Liver (tissue), 9 donors: ENCODE data around the gene MTMR12. TPM values are rescaled to one million over a fixed set of nuclear protein-coding genes. Genes with fewer than 3 reads are reported as not detected.
"Not testable (repeated sequence)": the region's sequence is repeated elsewhere in the genome, so short reads cannot be mapped to it uniquely, and the experiment has no call there.

ENCODE experiments used
- DNase-seq: peaks from one replicate; pipeline ENCODE4 v3.0.0-alpha.2; 2017; ENCODE audit warnings: low spot score
- H3K27ac ChIP-seq, 2 donors: one replicate each; pipeline ENCODE4 v1.7.0; 2013; ENCODE audit warnings: inconsistent platforms in 2 of 2, low read length in 2 of 2, control low read depth in 1 of 2, low read depth in 1 of 2, mild to moderate bottlenecking in 1 of 2
- H3K27me3 ChIP-seq, 4 donors: one replicate each; pipeline versions ENCODE4 v1.6.1 to v1.7.0; 2013; ENCODE audit warnings: low read length in 3 of 4, inconsistent platforms in 1 of 4, mild to moderate bottlenecking in 1 of 4, moderate library complexity in 1 of 4; ENCODE audit not compliant: control insufficient read depth in 4 of 4, insufficient read depth in 4 of 4
- H3K36me3 ChIP-seq, 4 donors: one replicate each; pipeline versions ENCODE4 v1.6.1 to v1.7.0; 2013; ENCODE audit warnings: low read length in 3 of 4, mild to moderate bottlenecking in 3 of 4, low read depth in 1 of 4, moderate library complexity in 1 of 4; ENCODE audit not compliant: control insufficient read depth in 4 of 4, insufficient read depth in 3 of 4
- H3K4me1 ChIP-seq, 4 donors: one replicate each; pipeline versions ENCODE4 v1.6.1 to v1.7.0; 2013; ENCODE audit warnings: low read length in 3 of 4, mild to moderate bottlenecking in 3 of 4, moderate library complexity in 1 of 4; ENCODE audit not compliant: control insufficient read depth in 4 of 4, insufficient read depth in 4 of 4
- H3K4me3 ChIP-seq, 3 donors: one replicate each; pipeline versions ENCODE4 v1.6.1 to v1.7.0; 2013; ENCODE audit warnings: low read length in 3 of 3, control low read depth in 1 of 3, low read depth in 1 of 3, mild to moderate bottlenecking in 1 of 3
- H3K9ac ChIP-seq, 2 donors: one replicate each; pipeline ENCODE4 v1.7.0; 2013; ENCODE audit warnings: low read length in 2 of 2, mild to moderate bottlenecking in 2 of 2, moderate library complexity in 2 of 2, control low read depth in 1 of 2, low read depth in 1 of 2
- H3K9me3 ChIP-seq, 4 donors: one replicate each; pipeline versions ENCODE4 v1.6.1 to v1.7.0; 2013; ENCODE audit warnings: low read length in 3 of 4; ENCODE audit not compliant: control insufficient read depth in 4 of 4
- CTCF ChIP-seq: fragments of 150-350 bp; IDR thresholded peaks from 2 replicates; pipeline ENCODE4 v1.5.1; 2017; ENCODE audit warnings: improper control_type of control experiment, low read depth, low read length; ENCODE audit not compliant: missing input control
- EGR1 ChIP-seq, 2 donors: IDR thresholded peaks; 2 replicates each; pipeline ENCODE4 v1.6.1; 2016 to 2018; ENCODE audit warnings: antibody characterized with exemption in 2 of 2, low read depth in 2 of 2
- FOXA1 ChIP-seq: IDR thresholded peaks from 2 replicates; pipeline ENCODE4 v1.6.1; 2016; ENCODE audit warnings: antibody characterized with exemption
- FOXA2 ChIP-seq: IDR thresholded peaks from 2 replicates; pipeline ENCODE4 v1.6.1; 2016; ENCODE audit warnings: antibody characterized with exemption
- GABPA ChIP-seq, 2 donors: IDR thresholded peaks in 1 of 2; conservative IDR thresholded peaks in 1 of 2; 2 replicates each; pipeline ENCODE4 v1.6.1; 2016; ENCODE audit warnings: antibody characterized with exemption in 2 of 2, mild to moderate bottlenecking in 1 of 2, moderate library complexity in 1 of 2
- HNF4A ChIP-seq, 2 donors: conservative IDR thresholded peaks; 2 replicates each; pipeline ENCODE4 v1.6.1; 2016; ENCODE audit warnings: antibody characterized with exemption in 2 of 2, mild to moderate bottlenecking in 2 of 2
- HNF4G ChIP-seq: IDR thresholded peaks from 2 replicates; pipeline ENCODE4 v1.6.1; 2016; ENCODE audit warnings: antibody characterized with exemption
- JUND ChIP-seq, 2 donors: IDR thresholded peaks; 2 replicates each; pipeline ENCODE4 v1.6.1; 2016; ENCODE audit warnings: antibody characterized with exemption in 2 of 2
- NR2F2 ChIP-seq: IDR thresholded peaks from 2 replicates; pipeline ENCODE4 v1.6.1; 2016; ENCODE audit warnings: antibody characterized with exemption
- RAD21 ChIP-seq, 2 donors: IDR thresholded peaks; 2 replicates each; pipeline ENCODE4 v1.6.1; 2016; ENCODE audit warnings: antibody characterized with exemption in 2 of 2, mild to moderate bottlenecking in 2 of 2
- REST ChIP-seq: IDR thresholded peaks from 2 replicates; pipeline ENCODE4 v1.6.1; 2016; ENCODE audit warnings: antibody characterized with exemption, mild to moderate bottlenecking
- RXRA ChIP-seq, 2 donors: IDR thresholded peaks; 2 replicates each; pipeline ENCODE4 v1.6.1; 2017 to 2018; ENCODE audit warnings: antibody characterized with exemption in 2 of 2, mild to moderate bottlenecking in 1 of 2
- SP1 ChIP-seq: IDR thresholded peaks from 2 replicates; pipeline ENCODE4 v1.6.1; 2018; ENCODE audit warnings: antibody characterized with exemption, mild to moderate bottlenecking
- TAF1 ChIP-seq: conservative IDR thresholded peaks from 2 replicates; pipeline ENCODE4 v1.6.1; 2016; ENCODE audit warnings: antibody characterized with exemption, mild to moderate bottlenecking
- YY1 ChIP-seq: IDR thresholded peaks from 2 replicates; pipeline ENCODE4 v1.6.1; 2016; ENCODE audit warnings: antibody characterized with exemption, mild to moderate bottlenecking
- WGBS: extraction: QIAGEN DNeasy Blood & Tissue Kit; methylation state at CpG from one replicate; pipeline ENCODE4 v1.1.7; 2013; 5-methylcytosine and 5-hydroxymethylcytosine counted together
- polyA plus RNA-seq, 2 donors: library from polyadenylated mRNA; stranded (reverse) in 1 of 2; unstranded in 1 of 2; fragments of 200-250 nt in 1 of 2; fragments of >200 nt in 1 of 2; fragmentation: Nextera tagmentation in 1 of 2; extraction: Ambion mirVana in 1 of 2; gene quantifications; one replicate each; pipeline versions ENCODE4 v1.2.1 to v1.2.3, GENCODE V29; 2013 to 2015
- total RNA-seq, 2 donors: library from RNA; depleted of rRNA; stranded (reverse); fragments of >200 nt; gene quantifications; one replicate each; pipeline ENCODE4 v1.2.3, GENCODE V29; 2014
- TF ChIP-seq, protein P1 (sequence below): IDR thresholded peaks from 2 replicates; pipeline ENCODE4 v1.6.1; 2016; ENCODE audit warnings: antibody characterized with exemption
- TF ChIP-seq, protein P2 (sequence below): IDR thresholded peaks from 2 replicates; pipeline ENCODE4 v1.6.1; 2016; ENCODE audit warnings: antibody characterized with exemption
- TF ChIP-seq, protein P3 (sequence below): IDR thresholded peaks from 2 replicates; pipeline ENCODE4 v1.6.1; 2016; ENCODE audit warnings: antibody characterized with exemption
- donor health status: healthy.
- donor health status: healthy.
- donor health status: healthy.
- donor health status: healthy.
- donor health status: healthy.

Gene MTMR12
- total and polyA plus RNA-seq, 4 donors: 4.4 to 28.7 (median 15.8) TPM

DNA sequence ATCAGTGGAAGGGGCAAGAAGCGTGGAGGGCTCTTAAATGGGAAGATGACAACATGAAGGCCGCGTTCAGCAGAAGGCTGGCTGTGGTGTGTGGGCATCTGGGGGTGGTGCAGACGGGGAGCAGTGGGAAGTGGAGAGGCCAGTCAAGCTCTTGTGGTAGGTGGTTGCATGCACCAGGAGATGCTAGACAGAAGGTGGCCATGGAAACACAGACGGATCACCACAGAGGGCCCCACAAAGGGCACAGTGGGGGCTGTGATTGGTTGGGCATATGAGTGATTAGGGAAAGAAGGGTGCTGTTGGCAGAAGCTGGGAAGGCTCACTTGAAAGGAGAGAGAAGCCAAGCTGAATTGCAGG is 14.7 kb downstream of the MTMR12 start:
- DNase-seq: no peak
- Histone ChIP-seq H3K27ac (no peak overlapping the region), H3K27me3 (no peaks in the 10 kb centered on the region), H3K9me3 (no peaks in the 10 kb centered on the region), H3K4me1 (peaks cover 2 to 15% (median 9%) of the 10 kb centered on the region in 4 donors), H3K9ac (no peak overlapping the region), H3K36me3 (peaks cover 0 to 4% (median under 1%) of the 10 kb centered on the region in 4 donors), H3K4me3 (no peak overlapping the region)
- TF ChIP-seq FOXA1 (no peak), EGR1 (IDR thresholded peaks at IDR 0.05; ENCODE audit: low read depth in 2 of 2) (no peak)
- WGBS: 86% methylated on average over 5 of the region's 5 CpGs

- TF ChIP-seq HNF4A (conservative IDR thresholded peaks at IDR 0.05): no peak
- no peak for TF ChIP-seq HNF4G
- no peak for TF ChIP-seq FOXA1
- no peak for TF ChIP-seq EGR1 (IDR thresholded peaks at IDR 0.05; ENCODE audit: low read depth in 2 of 2)
- TF ChIP-seq SP1: no peak
- no peak for TF ChIP-seq FOXA2
- TF ChIP-seq, protein P1, sequence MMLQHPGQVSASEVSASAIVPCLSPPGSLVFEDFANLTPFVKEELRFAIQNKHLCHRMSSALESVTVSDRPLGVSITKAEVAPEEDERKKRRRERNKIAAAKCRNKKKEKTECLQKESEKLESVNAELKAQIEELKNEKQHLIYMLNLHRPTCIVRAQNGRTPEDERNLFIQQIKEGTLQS: no peak
- no peak for TF ChIP-seq NR2F2
- TF ChIP-seq RAD21 (IDR thresholded peaks at IDR 0.05): no peak
- TF ChIP-seq GABPA (IDR thresholded peaks at IDR 0.05 in 1 of 2, conservative IDR thresholded peaks at IDR 0.05 in 1 of 2): no peak
- no peak for TF ChIP-seq CTCF
- TF ChIP-seq, protein P2, sequence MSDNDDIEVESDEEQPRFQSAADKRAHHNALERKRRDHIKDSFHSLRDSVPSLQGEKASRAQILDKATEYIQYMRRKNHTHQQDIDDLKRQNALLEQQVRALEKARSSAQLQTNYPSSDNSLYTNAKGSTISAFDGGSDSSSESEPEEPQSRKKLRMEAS: no peak
- TF ChIP-seq RXRA (IDR thresholded peaks at IDR 0.05): no peak
- TF ChIP-seq, protein P3, sequence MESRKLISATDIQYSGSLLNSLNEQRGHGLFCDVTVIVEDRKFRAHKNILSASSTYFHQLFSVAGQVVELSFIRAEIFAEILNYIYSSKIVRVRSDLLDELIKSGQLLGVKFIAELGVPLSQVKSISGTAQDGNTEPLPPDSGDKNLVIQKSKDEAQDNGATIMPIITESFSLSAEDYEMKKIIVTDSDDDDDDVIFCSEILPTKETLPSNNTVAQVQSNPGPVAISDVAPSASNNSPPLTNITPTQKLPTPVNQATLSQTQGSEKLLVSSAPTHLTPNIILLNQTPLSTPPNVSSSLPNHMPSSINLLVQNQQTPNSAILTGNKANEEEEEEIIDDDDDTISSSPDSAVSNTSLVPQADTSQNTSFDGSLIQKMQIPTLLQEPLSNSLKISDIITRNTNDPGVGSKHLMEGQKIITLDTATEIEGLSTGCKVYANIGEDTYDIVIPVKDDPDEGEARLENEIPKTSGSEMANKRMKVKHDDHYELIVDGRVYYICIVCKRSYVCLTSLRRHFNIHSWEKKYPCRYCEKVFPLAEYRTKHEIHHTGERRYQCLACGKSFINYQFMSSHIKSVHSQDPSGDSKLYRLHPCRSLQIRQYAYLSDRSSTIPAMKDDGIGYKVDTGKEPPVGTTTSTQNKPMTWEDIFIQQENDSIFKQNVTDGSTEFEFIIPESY: no peak
- TF ChIP-seq REST: no peak
- TF ChIP-seq JUND (IDR thresholded peaks at IDR 0.05): no peak
- no peak for TF ChIP-seq TAF1
- no peak for TF ChIP-seq YY1
- no peaks in the 10 kb centered on the region for H3K27me3 ChIP-seq
- WGBS: 72% methylated on average over 2 of the region's 2 CpGs
- H3K36me3 ChIP-seq: peaks cover 0 to 4% (median under 1%) of the 10 kb centered on the region in 4 donors
- peaks cover 0 to 9% (median 4%) of the 10 kb centered on the region in 4 donors for H3K4me1 ChIP-seq
- DNase-seq: no peak
- no peak overlapping the region for H3K27ac ChIP-seq
- H3K9ac ChIP-seq: no peak overlapping the region
- no peaks in the 10 kb centered on the region for H3K9me3 ChIP-seq
- no peak overlapping the region for H3K4me3 ChIP-seq
Observed at GRCh38 chr5:32297181-32298058, 15.3 kb downstream of the MTMR12 start.

DNA sequence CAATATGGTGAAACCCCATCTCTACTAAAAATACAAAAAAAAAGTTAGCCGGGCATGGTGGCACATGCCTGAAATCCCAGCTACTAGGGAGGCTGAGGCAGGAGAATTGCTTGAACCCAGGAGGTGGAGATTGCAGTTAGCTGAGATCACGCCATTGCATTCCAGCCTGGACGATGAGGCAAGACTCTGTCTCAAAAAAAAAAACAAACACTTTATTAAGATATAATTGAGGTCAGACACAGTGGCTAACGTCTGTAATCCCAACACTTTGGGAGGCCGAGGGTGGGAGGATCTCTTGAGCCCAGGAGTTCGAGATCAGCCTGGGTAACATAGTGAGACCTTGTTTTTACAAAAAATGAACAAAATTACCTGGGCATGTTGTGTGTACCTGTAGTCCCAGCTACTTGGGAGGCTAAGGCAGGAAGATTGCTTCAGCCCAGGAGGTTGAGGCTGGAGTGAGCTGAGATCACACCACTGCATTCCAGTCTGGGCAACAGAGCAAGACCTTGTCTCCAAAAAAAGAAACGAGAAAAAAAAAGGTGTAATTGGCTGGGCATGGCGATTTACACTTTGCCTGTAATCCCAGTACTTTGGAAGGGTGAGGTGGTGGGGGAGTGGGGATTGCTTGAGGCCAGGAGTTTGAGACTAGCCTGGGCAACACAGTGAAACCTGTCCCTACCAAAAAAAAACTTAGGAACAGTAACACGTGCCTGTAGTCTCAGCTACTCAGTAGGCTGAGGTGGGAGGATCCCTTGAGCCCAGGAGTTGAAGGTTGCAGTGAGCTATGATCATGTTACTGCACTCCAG is 16.6 kb downstream of the MTMR12 start:
- H3K4me1 ChIP-seq, H3K9ac ChIP-seq, H3K27ac ChIP-seq, DNase-seq, H3K27me3 ChIP-seq, H3K36me3 ChIP-seq, H3K9me3 ChIP-seq, H3K4me3 ChIP-seq: not testable (repeated sequence)
- 88% methylated on average over 9 of the region's 9 CpGs for WGBS
